Astrocyte (in vitro differentiated cells and primary cell): ENCODE data around the gene WDR27. TPM values are rescaled to one million over a fixed set of nuclear protein-coding genes. Genes with fewer than 3 reads are reported as not detected.

Experiments used
- DNase-seq: peaks from one replicate; pipeline ENCODE4 v3.0.0-alpha.2; 2010; ENCODE audit warnings: low read depth
- FAIRE-seq: peaks from 2 replicates; lab custom pipeline; 2011; peaks lifted over from hg19 to GRCh38; lab: Jason Lieb, UNC
- H2AFZ ChIP-seq: 2 replicates; pipeline ENCODE4 v1.6.0; 2012; ENCODE audit warnings: low read depth, low read length, inconsistent platforms
- H3K27ac ChIP-seq: 2 replicates; pipeline ENCODE4 v1.5.1; 2011; ENCODE audit warnings: low read depth, low read length, inconsistent platforms
- H3K27me3 ChIP-seq: 2 replicates; pipeline ENCODE4 v1.6.0; 2011; ENCODE audit warnings: low read length, inconsistent platforms; ENCODE audit not compliant: insufficient read depth
- H3K36me3 ChIP-seq: 2 replicates; pipeline ENCODE4 v1.5.1; 2011; ENCODE audit warnings: low read length, inconsistent platforms; ENCODE audit not compliant: insufficient read depth
- H3K4me1 ChIP-seq: 2 replicates; pipeline ENCODE4 v1.5.1; 2011; ENCODE audit warnings: low read length, inconsistent platforms; ENCODE audit not compliant: insufficient read depth
- H3K4me2 ChIP-seq: 2 replicates; pipeline ENCODE4 v1.6.0; 2012; ENCODE audit warnings: low read length, inconsistent platforms
- H3K4me3 ChIP-seq: 2 replicates; pipeline ENCODE4 v1.5.1; 2011; ENCODE audit warnings: low read depth, mild to moderate bottlenecking, low read length, inconsistent platforms; ENCODE audit not compliant: insufficient read depth
- H3K79me2 ChIP-seq: 2 replicates; pipeline ENCODE4 v1.6.0; 2012; ENCODE audit warnings: mild to moderate bottlenecking, low read length, inconsistent platforms; ENCODE audit not compliant: insufficient read depth
- H3K9ac ChIP-seq: 2 replicates; pipeline ENCODE4 v1.6.0; 2012; ENCODE audit warnings: mild to moderate bottlenecking, low read length, inconsistent platforms
- H3K9me3 ChIP-seq: 2 replicates; pipeline ENCODE4 v1.5.1; 2012; ENCODE audit warnings: low read depth, mild to moderate bottlenecking, low read length, inconsistent platforms; ENCODE audit not compliant: insufficient read depth
- H4K20me1 ChIP-seq: 2 replicates; pipeline ENCODE4 v1.6.0; 2012; ENCODE audit warnings: low read length, inconsistent platforms; ENCODE audit not compliant: insufficient read depth
- H3K27ac Mint-ChIP-seq: one replicate; pipeline ENCODE4 v1.8.0; 2021; ENCODE audit warnings: mild to moderate bottlenecking, mixed read lengths; ENCODE audit not compliant: unreplicated experiment
- H3K27me3 Mint-ChIP-seq: one replicate; pipeline ENCODE4 v1.8.0; 2021; ENCODE audit warnings: low read depth, mixed read lengths; ENCODE audit not compliant: unreplicated experiment
- H3K36me3 Mint-ChIP-seq: one replicate; pipeline ENCODE4 v1.8.0; 2021; ENCODE audit warnings: low read depth, mixed read lengths; ENCODE audit not compliant: unreplicated experiment
- H3K4me1 Mint-ChIP-seq: one replicate; pipeline ENCODE4 v1.8.0; 2021; ENCODE audit warnings: low read depth, mixed read lengths; ENCODE audit not compliant: unreplicated experiment
- H3K4me3 Mint-ChIP-seq: one replicate; pipeline ENCODE4 v1.8.0; 2021; ENCODE audit warnings: mild to moderate bottlenecking, moderate library complexity, mixed read lengths; ENCODE audit not compliant: unreplicated experiment
- H3K9me3 Mint-ChIP-seq: one replicate; pipeline ENCODE4 v1.8.0; 2021; ENCODE audit warnings: mild to moderate bottlenecking, mixed read lengths; ENCODE audit not compliant: unreplicated experiment
- EZH2 ChIP-seq: IDR thresholded peaks from 2 replicates; pipeline ENCODE4 v1.6.1; 2012; ENCODE audit warnings: mild to moderate bottlenecking, low read length, inconsistent platforms; ENCODE audit not compliant: insufficient read depth
- total RNA-seq: library from RNA; stranded (reverse); gene quantifications from 2 replicates; pipeline ENCODE4 v1.2.1, GENCODE V29; 2021
- TF ChIP-seq, protein P1 (sequence below): IDR thresholded peaks from 2 replicates; pipeline ENCODE4 v1.5.1; 2011; ENCODE audit warnings: low read depth, mild to moderate bottlenecking, inconsistent platforms, low read length, moderate library complexity; ENCODE audit not compliant: insufficient read depth

The WDR27 gene
- total RNA-seq, 1 donor from 2014 or later, result 31.2 TPM

DNA sequence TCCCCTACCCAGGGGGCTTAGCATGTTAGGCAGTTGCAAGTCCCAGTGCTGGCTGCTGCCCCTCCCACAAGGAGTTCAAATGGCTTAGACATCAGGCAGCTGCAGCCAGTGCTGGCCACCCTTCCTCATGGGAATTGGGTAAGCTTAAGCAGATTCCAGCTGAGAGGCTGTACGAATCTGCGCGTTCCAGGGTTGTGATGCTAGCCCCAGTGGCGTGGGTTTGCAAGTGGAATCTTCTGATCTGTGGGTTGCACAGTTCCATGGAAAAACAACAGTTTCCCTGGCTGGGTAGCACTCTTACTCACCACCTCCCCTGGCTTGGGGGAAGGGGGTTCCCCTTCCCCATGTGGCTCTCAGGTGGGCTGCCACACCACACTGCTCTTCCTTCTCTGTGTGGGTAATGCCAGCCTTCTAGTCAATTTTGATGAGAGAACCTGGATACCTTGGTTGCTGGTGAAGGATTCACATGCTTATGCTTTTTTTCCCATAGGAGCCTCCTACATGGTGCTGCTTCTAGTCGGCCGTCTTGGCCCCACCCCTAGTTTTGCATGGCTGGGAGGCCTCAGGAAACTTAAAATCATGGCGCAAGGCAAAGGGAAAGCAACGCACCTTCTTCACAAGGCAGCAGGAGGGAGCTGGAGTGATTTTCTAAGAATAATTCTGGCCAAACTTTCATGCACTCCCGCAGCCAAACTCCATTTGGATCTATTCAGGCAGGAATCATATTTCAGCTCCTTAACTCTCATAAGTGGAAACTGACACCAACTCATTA, 36.6 kb upstream of the WDR27 start:
- FAIRE-seq (no peak), DNase-seq (no peak)
- H3K4me1 Mint-ChIP-seq, result no peaks in the 10 kb centered on the region
- peaks cover 6% of the 10 kb centered on the region for H3K27me3 Mint-ChIP-seq
- Histone ChIP-seq H3K4me3 (no peak overlapping the region), H3K27me3 (peaks cover 4% of the 10 kb centered on the region), H3K9me3 (no peaks in the 10 kb centered on the region), H3K4me1 (no peaks in the 10 kb centered on the region), H3K79me2 (no peaks in the 10 kb centered on the region), H3K9ac (no peak overlapping the region), H3K4me2 (no peak overlapping the region), H3K27ac (no peak overlapping the region), H3K36me3 (no peaks in the 10 kb centered on the region), H2AFZ (no peak overlapping the region), H4K20me1 (no peaks in the 10 kb centered on the region)
- no peaks in the 10 kb centered on the region for H3K36me3 Mint-ChIP-seq
- TF ChIP-seq, protein P1, sequence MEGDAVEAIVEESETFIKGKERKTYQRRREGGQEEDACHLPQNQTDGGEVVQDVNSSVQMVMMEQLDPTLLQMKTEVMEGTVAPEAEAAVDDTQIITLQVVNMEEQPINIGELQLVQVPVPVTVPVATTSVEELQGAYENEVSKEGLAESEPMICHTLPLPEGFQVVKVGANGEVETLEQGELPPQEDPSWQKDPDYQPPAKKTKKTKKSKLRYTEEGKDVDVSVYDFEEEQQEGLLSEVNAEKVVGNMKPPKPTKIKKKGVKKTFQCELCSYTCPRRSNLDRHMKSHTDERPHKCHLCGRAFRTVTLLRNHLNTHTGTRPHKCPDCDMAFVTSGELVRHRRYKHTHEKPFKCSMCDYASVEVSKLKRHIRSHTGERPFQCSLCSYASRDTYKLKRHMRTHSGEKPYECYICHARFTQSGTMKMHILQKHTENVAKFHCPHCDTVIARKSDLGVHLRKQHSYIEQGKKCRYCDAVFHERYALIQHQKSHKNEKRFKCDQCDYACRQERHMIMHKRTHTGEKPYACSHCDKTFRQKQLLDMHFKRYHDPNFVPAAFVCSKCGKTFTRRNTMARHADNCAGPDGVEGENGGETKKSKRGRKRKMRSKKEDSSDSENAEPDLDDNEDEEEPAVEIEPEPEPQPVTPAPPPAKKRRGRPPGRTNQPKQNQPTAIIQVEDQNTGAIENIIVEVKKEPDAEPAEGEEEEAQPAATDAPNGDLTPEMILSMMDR, result no peak
- TF ChIP-seq EZH2, result no peak
- H3K9me3 Mint-ChIP-seq, result peaks cover 2% of the 10 kb centered on the region
- no peak overlapping the region for H3K27ac Mint-ChIP-seq
- no peak overlapping the region for H3K4me3 Mint-ChIP-seq

- no peaks in the 10 kb centered on the region for H3K9me3 ChIP-seq
- no peaks in the 10 kb centered on the region for H3K79me2 ChIP-seq
- H3K27ac ChIP-seq, result no peak overlapping the region
- H3K9ac ChIP-seq, result no peak overlapping the region
- no peak overlapping the region for H3K4me2 ChIP-seq
- no peaks in the 10 kb centered on the region for H3K36me3 Mint-ChIP-seq
- DNase-seq (no peak), FAIRE-seq (no peak)
- H3K36me3 ChIP-seq, result no peaks in the 10 kb centered on the region
- H2AFZ ChIP-seq, result no peak overlapping the region
- H3K9me3 Mint-ChIP-seq, result peaks cover 2% of the 10 kb centered on the region
- peaks cover 5% of the 10 kb centered on the region for H3K27me3 Mint-ChIP-seq
- no peaks in the 10 kb centered on the region for H3K27me3 ChIP-seq
- H3K4me1 ChIP-seq, result peaks cover 5% of the 10 kb centered on the region
- H4K20me1 ChIP-seq, result no peaks in the 10 kb centered on the region
- no peak overlapping the region for H3K4me3 ChIP-seq
- TF ChIP-seq EZH2, result no peak
- TF ChIP-seq, protein P1, result no peak
- peaks cover 6% of the 10 kb centered on the region for H3K4me1 Mint-ChIP-seq
- H3K27ac Mint-ChIP-seq, result no peak overlapping the region
- no peak overlapping the region for H3K4me3 Mint-ChIP-seq
Measured at GRCh38 chr6:169729961-169730360, 28.1 kb upstream of the WDR27 start.

DNA sequence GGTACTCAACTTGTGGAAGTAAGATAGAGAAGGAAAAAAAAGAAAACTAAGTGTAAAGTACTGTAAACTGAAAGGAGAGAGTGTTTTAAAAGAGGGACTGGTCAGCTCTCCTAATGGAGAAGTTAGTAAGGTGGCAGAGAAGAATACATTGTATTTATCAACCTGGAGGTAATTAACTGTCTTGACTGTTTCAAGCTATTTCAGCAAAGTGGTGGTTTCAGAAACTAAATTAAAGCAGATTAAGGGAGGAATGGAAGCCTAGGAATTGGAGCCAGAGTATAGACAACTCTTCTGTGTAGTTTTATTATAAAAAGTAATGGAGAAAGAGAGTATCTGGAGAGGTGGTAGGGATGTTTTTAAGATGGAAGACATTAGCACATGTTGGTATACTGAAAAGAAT, 25.1 kb upstream of the WDR27 start:
- Histone ChIP-seq H3K4me1 (peaks cover 22% of the 10 kb centered on the region), H3K9me3 (no peaks in the 10 kb centered on the region), H4K20me1 (peaks cover 11% of the 10 kb centered on the region), H3K4me3 (no peak overlapping the region), H3K36me3 (no peaks in the 10 kb centered on the region), H3K4me2 (no peak overlapping the region), H3K79me2 (peaks cover 3% of the 10 kb centered on the region), H2AFZ (no peak overlapping the region), H3K9ac (no peak overlapping the region), H3K27me3 (no peaks in the 10 kb centered on the region), H3K27ac (no peak overlapping the region)
- Mint-ChIP-seq H3K36me3 (no peaks in the 10 kb centered on the region), H3K4me1 (peaks cover 6% of the 10 kb centered on the region), H3K27ac (no peak overlapping the region), H3K4me3 (no peak overlapping the region), H3K9me3 (no peaks in the 10 kb centered on the region), H3K27me3 (peaks cover 5% of the 10 kb centered on the region)
- DNase-seq (no peak), FAIRE-seq (no peak)
- no peak for TF ChIP-seq EZH2
- TF ChIP-seq, protein P1, result no peak
